Stomach (tissue), 4 donors: Measurements from ENCODE around the gene CTAGE1.

ENCODE experiments used
- POLR2AphosphoS5 ChIP-seq, 3 donors: sonication (generic); formaldehyde crosslinking; IDR thresholded peaks; one replicate each; pipeline ENCODE4 v1.6.1; 2016; ENCODE audit warnings: antibody characterized with exemption in 3 of 3
- TF ChIP-seq, protein P1 (sequence below), 7 experiments: fragments of 450-650 bp in 4 of 7; fragments of 200-600 bp in 3 of 7; sonication (generic) in 3 of 7; IDR thresholded peaks; one replicate each; pipeline ENCODE4 v1.5.1; 2016 to 2019; ENCODE audit warnings: antibody characterized with exemption in 7 of 7, control low read depth in 2 of 7, mild to moderate bottlenecking in 1 of 7

DNA sequence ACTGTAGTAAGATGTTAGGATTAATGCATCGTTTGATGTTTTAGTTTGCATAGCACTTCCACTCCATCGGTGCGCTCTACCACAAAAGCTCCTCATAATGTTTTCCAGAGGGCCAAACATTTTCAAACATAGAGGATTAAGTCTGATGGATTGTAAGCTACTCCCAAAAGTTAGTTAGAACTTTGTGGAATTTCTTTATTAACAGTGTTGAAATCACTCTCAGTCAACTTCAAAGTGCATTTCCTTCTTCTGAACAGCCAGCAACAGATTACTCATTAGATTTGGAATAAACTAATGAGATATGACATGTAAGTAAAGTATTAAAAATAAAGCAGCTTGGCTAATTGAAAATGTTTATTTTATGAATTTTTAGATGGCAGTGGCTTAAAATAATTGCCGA lies 30.1 kb upstream of the CTAGE1 start:
- TF ChIP-seq, protein P1, sequence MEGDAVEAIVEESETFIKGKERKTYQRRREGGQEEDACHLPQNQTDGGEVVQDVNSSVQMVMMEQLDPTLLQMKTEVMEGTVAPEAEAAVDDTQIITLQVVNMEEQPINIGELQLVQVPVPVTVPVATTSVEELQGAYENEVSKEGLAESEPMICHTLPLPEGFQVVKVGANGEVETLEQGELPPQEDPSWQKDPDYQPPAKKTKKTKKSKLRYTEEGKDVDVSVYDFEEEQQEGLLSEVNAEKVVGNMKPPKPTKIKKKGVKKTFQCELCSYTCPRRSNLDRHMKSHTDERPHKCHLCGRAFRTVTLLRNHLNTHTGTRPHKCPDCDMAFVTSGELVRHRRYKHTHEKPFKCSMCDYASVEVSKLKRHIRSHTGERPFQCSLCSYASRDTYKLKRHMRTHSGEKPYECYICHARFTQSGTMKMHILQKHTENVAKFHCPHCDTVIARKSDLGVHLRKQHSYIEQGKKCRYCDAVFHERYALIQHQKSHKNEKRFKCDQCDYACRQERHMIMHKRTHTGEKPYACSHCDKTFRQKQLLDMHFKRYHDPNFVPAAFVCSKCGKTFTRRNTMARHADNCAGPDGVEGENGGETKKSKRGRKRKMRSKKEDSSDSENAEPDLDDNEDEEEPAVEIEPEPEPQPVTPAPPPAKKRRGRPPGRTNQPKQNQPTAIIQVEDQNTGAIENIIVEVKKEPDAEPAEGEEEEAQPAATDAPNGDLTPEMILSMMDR (IDR thresholded peaks at IDR 0.05), result no peak
- TF ChIP-seq POLR2AphosphoS5 (IDR thresholded peaks at IDR 0.05), result peak in 1 of 3 donors; percentile 14
